Activated CD4-positive, CD25-positive, alpha-beta regulatory T cell treated with anti-CD3 and anti-CD28 coated beads, Interleukin-2, amount 50 U/mL, for 72 hours (primary cell): ENCODE data around the gene KCNQ1.
A peak's percentile ranks its signal among the peaks of the same experiment; 100 is the strongest.

ENCODE experiments used
- DNase-seq: peaks from one replicate; pipeline ENCODE4 v3.0.0; 2021

KCNQ1 gene

GRCh38 chr11:2674658-2675131 lies 229.9 kb downstream of the KCNQ1 start:
- no peak for DNase-seq

GRCh38 chr11:2675540-2675939 lies 230.7 kb downstream of the KCNQ1 start:
- peak; percentile 1 for DNase-seq

- DNase-seq, result no peak
Measured at GRCh38 chr11:2677127-2677526, 232.3 kb downstream of the KCNQ1 start.

GRCh38 chr11:2678396-2678795 lies 233.6 kb downstream of the KCNQ1 start:
- DNase-seq, result peak; percentile 3

- peak; percentile 23 for DNase-seq
Measured at GRCh38 chr11:2679011-2679676, 234.3 kb downstream of the KCNQ1 start.

- DNase-seq, result no peak
Measured at GRCh38 chr11:2681408-2682145, 236.8 kb downstream of the KCNQ1 start.

GRCh38 chr11:2683806-2684205 lies 239.0 kb downstream of the KCNQ1 start:
- no peak for DNase-seq

- no peak for DNase-seq
Measured at GRCh38 chr11:2684581-2684980, 239.8 kb downstream of the KCNQ1 start.

- no peak for DNase-seq
Measured at GRCh38 chr11:2685051-2685450, 240.2 kb downstream of the KCNQ1 start.

GRCh38 chr11:2685566-2686359 lies 241.0 kb downstream of the KCNQ1 start:
- DNase-seq, result no peak

GRCh38 chr11:2686360-2687222 lies 241.8 kb downstream of the KCNQ1 start:
- DNase-seq, result no peak

GRCh38 chr11:2687223-2687530 lies 242.4 kb downstream of the KCNQ1 start:
- DNase-seq, result no peak

- no peak for DNase-seq
Measured at GRCh38 chr11:2687782-2688191, 243.0 kb downstream of the KCNQ1 start.

GRCh38 chr11:2688381-2689231 lies 243.8 kb downstream of the KCNQ1 start:
- peak; percentile 23 for DNase-seq

GRCh38 chr11:2689651-2690575 lies 245.1 kb downstream of the KCNQ1 start:
- DNase-seq, result peak; percentile 14

- peak; percentile 8 for DNase-seq
Measured at GRCh38 chr11:2690596-2691354, 246.0 kb downstream of the KCNQ1 start.

- peak; percentile 1 for DNase-seq
Measured at GRCh38 chr11:2691355-2691761, 246.6 kb downstream of the KCNQ1 start.

- DNase-seq, result no peak
Measured at GRCh38 chr11:2691991-2692875, 247.4 kb downstream of the KCNQ1 start.
